ENCODE results near the gene PPP4R3B.

PPP4R3B gene

DNA sequence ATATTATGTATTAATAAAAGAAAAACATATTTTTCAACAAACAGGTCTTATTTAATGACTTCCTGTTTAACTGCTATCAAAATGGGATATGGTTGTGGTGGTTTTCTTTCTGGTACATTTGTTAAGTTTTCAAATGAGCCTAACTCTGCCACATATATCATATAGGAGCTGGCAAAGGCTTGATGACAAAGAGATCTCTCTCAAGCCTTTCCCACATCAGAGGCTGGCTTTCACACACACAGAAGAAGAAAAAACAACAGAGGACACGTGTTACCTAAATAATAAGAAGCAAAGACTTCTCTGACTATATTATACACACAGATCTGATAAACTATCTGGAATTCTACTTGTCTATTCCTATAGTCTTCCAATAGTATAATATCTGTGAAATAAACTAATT lies 51.8 kb downstream of the PPP4R3B start:
- Histone ChIP-seq H2AFZ (ENCODE audit: low read length) (no peak overlapping the region), H3F3A (ENCODE audit: low read depth) (no peaks in the 10 kb centered on the region), H3K9me2 (replicated peaks; ENCODE audit: low read depth, low read length) (no peaks in the 10 kb centered on the region), H4K20me1 (ENCODE audit: insufficient read depth, low read length, poor library complexity, severe bottlenecking) (no peaks in the 10 kb centered on the region), H3K4me2 (ENCODE audit: low read depth, low read length, poor library complexity, severe bottlenecking) (peak overlapping the region; percentile 41), H3K79me2 (ENCODE audit: insufficient read depth, low read length) (no peaks in the 10 kb centered on the region), H3K9ac (ENCODE audit: low read depth, low read length, poor library complexity, severe bottlenecking) (no peak overlapping the region), H3K4me3 (ENCODE audit: low read length, poor library complexity, severe bottlenecking) (no peak overlapping the region), H3K36me3 (ENCODE audit: insufficient read depth, low read length) (peaks cover 58% of the 10 kb centered on the region), H3K4me1 (ENCODE audit: insufficient read depth, low read length, poor library complexity, severe bottlenecking) (peaks cover 15% of the 10 kb centered on the region), H3K27me3 (ENCODE audit: insufficient read depth, low read length, poor library complexity, severe bottlenecking) (no peaks in the 10 kb centered on the region), H3K9me3 (ENCODE audit: insufficient read depth, low read depth, low read length) (peaks cover 10% of the 10 kb centered on the region; the same call in 1 of the 2 replicates)
- TF ChIP-seq CTCF (conservative IDR thresholded peaks at IDR 0.05; ENCODE audit: low read length), result no peak
- TF ChIP-seq EZH2phosphoT487 (IDR thresholded peaks at IDR 0.05; ENCODE audit: borderline replicate concordance), result no peak

GRCh38 chr2:55560855-55561254 lies 56.6 kb downstream of the PPP4R3B start:
- Histone ChIP-seq H3K36me3 (ENCODE audit: insufficient read depth, low read length) (peaks cover 76% of the 10 kb centered on the region), H3K9ac (ENCODE audit: low read depth, low read length, poor library complexity, severe bottlenecking) (no peak overlapping the region), H3K9me2 (replicated peaks; ENCODE audit: low read depth, low read length) (no peaks in the 10 kb centered on the region), H3K27me3 (ENCODE audit: insufficient read depth, low read length, poor library complexity, severe bottlenecking) (no peaks in the 10 kb centered on the region), H3K79me2 (ENCODE audit: insufficient read depth, low read length) (no peaks in the 10 kb centered on the region), H3K4me2 (ENCODE audit: low read depth, low read length, poor library complexity, severe bottlenecking) (no peak overlapping the region), H2AFZ (ENCODE audit: low read length) (no peak overlapping the region), H3K9me3 (ENCODE audit: insufficient read depth, low read depth, low read length) (peaks cover 10% of the 10 kb centered on the region; the same call in 1 of the 2 replicates), H3K4me3 (ENCODE audit: low read length, poor library complexity, severe bottlenecking) (no peak overlapping the region), H4K20me1 (ENCODE audit: insufficient read depth, low read length, poor library complexity, severe bottlenecking) (no peaks in the 10 kb centered on the region), H3K4me1 (ENCODE audit: insufficient read depth, low read length, poor library complexity, severe bottlenecking) (peaks cover 5% of the 10 kb centered on the region), H3F3A (ENCODE audit: low read depth) (no peaks in the 10 kb centered on the region)
- no peak for TF ChIP-seq EZH2phosphoT487 (IDR thresholded peaks at IDR 0.05; ENCODE audit: borderline replicate concordance)
- no peak for TF ChIP-seq CTCF (conservative IDR thresholded peaks at IDR 0.05; ENCODE audit: low read length)

- no peaks in the 10 kb centered on the region for H4K20me1 ChIP-seq (ENCODE audit: insufficient read depth, low read length, poor library complexity, severe bottlenecking)
- no peaks in the 10 kb centered on the region for H3K79me2 ChIP-seq (ENCODE audit: insufficient read depth, low read length)
- peaks cover 82% of the 10 kb centered on the region; the same call in 1 of the 2 replicates for H3K36me3 ChIP-seq (ENCODE audit: insufficient read depth, low read length)
- no peak overlapping the region for H3K9ac ChIP-seq (ENCODE audit: low read depth, low read length, poor library complexity, severe bottlenecking)
- H3F3A ChIP-seq (ENCODE audit: low read depth), result no peaks in the 10 kb centered on the region
- no peaks in the 10 kb centered on the region for H3K27me3 ChIP-seq (ENCODE audit: insufficient read depth, low read length, poor library complexity, severe bottlenecking)
- no peak overlapping the region for H3K4me3 ChIP-seq (ENCODE audit: low read length, poor library complexity, severe bottlenecking)
- no peaks in the 10 kb centered on the region for H3K9me2 ChIP-seq (replicated peaks; ENCODE audit: low read depth, low read length)
- no peak for TF ChIP-seq CTCF (conservative IDR thresholded peaks at IDR 0.05; ENCODE audit: low read length)
- TF ChIP-seq EZH2phosphoT487 (IDR thresholded peaks at IDR 0.05; ENCODE audit: borderline replicate concordance), result no peak
- H2AFZ ChIP-seq (ENCODE audit: low read length), result no peak overlapping the region
- H3K4me2 ChIP-seq (ENCODE audit: low read depth, low read length, poor library complexity, severe bottlenecking), result no peak overlapping the region
- H3K9me3 ChIP-seq (ENCODE audit: insufficient read depth, low read depth, low read length), result peaks cover 10% of the 10 kb centered on the region; the same call in 1 of the 2 replicates
- H3K4me1 ChIP-seq (ENCODE audit: insufficient read depth, low read length, poor library complexity, severe bottlenecking), result no peaks in the 10 kb centered on the region
Measured at GRCh38 chr2:55556809-55557208, 60.6 kb downstream of the PPP4R3B start.
